Endodermal cell (in vitro differentiated cells): Measurements from ENCODE around the gene MIP. TPM values are rescaled to one million over a fixed set of nuclear protein-coding genes. Genes with fewer than 3 reads are reported as not detected.

Source experiments
- DNase-seq: peaks from one replicate; pipeline ENCODE4 v3.0.0-alpha.2; 2017
- H3K27ac ChIP-seq: 2 replicates; pipeline ENCODE4 v1.5.1; 2013; ENCODE audit warnings: mild to moderate bottlenecking, low read depth, low read length, moderate library complexity
- H3K27me3 ChIP-seq: 2 replicates; pipeline ENCODE4 v1.6.1; 2013; ENCODE audit warnings: mild to moderate bottlenecking, low read length, moderate library complexity; ENCODE audit not compliant: insufficient read depth, control insufficient read depth, poor library complexity, severe bottlenecking
- H3K36me3 ChIP-seq: 2 replicates; pipeline ENCODE4 v1.7.0; 2013; ENCODE audit warnings: mild to moderate bottlenecking, low read length, moderate library complexity; ENCODE audit not compliant: control insufficient read depth, insufficient read depth
- H3K4me1 ChIP-seq: one replicate; pipeline ENCODE4 v1.7.0; 2013; ENCODE audit warnings: low read length; ENCODE audit not compliant: control insufficient read depth, insufficient read depth
- H3K4me3 ChIP-seq: 2 replicates; pipeline ENCODE4 v1.5.1; 2013; ENCODE audit warnings: mild to moderate bottlenecking, low read length, moderate library complexity
- H3K9ac ChIP-seq: 2 replicates; pipeline ENCODE4 v1.6.1; 2013; ENCODE audit warnings: mild to moderate bottlenecking, low read length, moderate library complexity; ENCODE audit not compliant: poor library complexity, severe bottlenecking; ENCODE audit errors: extremely low read depth
- H3K9me3 ChIP-seq: 2 replicates; pipeline ENCODE4 v1.6.1; 2013; ENCODE audit warnings: mild to moderate bottlenecking, low read length, moderate library complexity; ENCODE audit not compliant: control insufficient read depth
- H3K27ac Mint-ChIP-seq: 2 replicates; pipeline ENCODE4 v1.8.0; 2020; ENCODE audit warnings: mixed read lengths
- H3K27me3 Mint-ChIP-seq: 2 replicates; pipeline ENCODE4 v1.8.0; 2021; ENCODE audit warnings: mild to moderate bottlenecking, mixed read lengths; ENCODE audit not compliant: insufficient read depth
- H3K36me3 Mint-ChIP-seq: 2 replicates; pipeline ENCODE4 v1.8.0; 2020; ENCODE audit warnings: low read depth, mixed read lengths
- H3K4me1 Mint-ChIP-seq: 2 replicates; pipeline ENCODE4 v1.8.0; 2020; ENCODE audit warnings: mixed read lengths
- H3K4me3 Mint-ChIP-seq: 2 replicates; pipeline ENCODE4 v1.8.0; 2020; ENCODE audit warnings: mild to moderate bottlenecking, moderate library complexity, mixed read lengths
- H3K9me3 Mint-ChIP-seq: 2 replicates; pipeline ENCODE4 v1.8.0; 2020; ENCODE audit warnings: mild to moderate bottlenecking, mixed read lengths
- WGBS, 2 experiments: methylation state at CpG; one replicate each; pipeline versions ENCODE4 v1.1.5 to v1.1.7; 2013; ENCODE audit warnings: missing lambda C conversion rate in 2 of 2, mixed read lengths in 1 of 2; ENCODE audit not compliant: insufficient coverage in 1 of 2, insufficient read length in 1 of 2; 5-methylcytosine and 5-hydroxymethylcytosine counted together
- total RNA-seq, 2 donors: library from RNA; stranded (reverse); fragmentation: NEBNext Ultra II Directional in 1 of 2; extraction: Animal tissue kit (Norgen Biotek cat#: 25700) in 1 of 2; gene quantifications; 2 replicates in 1 of 2; 3 replicates in 1 of 2; pipeline ENCODE4 v1.2.1, GENCODE V29; 2021
- TF ChIP-seq, protein P1 (sequence below): fragments of 200-600 bp; sonication (generic); conservative IDR thresholded peaks from 2 replicates; pipeline ENCODE4 v1.5.0; 2021; ENCODE audit warnings: antibody characterized with exemption, mild to moderate bottlenecking

The MIP gene
- total RNA-seq, 2 donors from 2014 or later = not detected

DNA sequence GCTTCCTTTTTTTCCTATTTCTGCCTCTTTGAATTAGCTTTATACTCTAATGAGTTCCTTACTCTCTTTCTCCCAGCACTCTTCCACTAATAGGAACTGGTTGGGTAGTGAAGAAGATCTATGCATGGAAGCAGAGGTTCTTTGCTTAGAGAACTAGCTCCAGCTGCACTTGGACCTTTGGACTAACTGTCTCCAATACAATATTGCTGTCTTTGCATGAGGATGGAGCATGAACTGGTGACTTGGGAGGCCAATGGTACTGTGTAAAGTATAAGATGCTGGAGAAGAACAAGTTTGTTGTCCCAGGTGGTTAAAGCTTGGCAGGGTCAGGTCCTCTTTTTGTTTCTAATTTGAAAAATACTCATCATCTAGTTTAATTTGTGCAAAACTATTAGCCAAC is 35.9 kb upstream of the MIP start:
- H3K27me3 Mint-ChIP-seq = peaks cover 70% of the 10 kb centered on the region

DNA sequence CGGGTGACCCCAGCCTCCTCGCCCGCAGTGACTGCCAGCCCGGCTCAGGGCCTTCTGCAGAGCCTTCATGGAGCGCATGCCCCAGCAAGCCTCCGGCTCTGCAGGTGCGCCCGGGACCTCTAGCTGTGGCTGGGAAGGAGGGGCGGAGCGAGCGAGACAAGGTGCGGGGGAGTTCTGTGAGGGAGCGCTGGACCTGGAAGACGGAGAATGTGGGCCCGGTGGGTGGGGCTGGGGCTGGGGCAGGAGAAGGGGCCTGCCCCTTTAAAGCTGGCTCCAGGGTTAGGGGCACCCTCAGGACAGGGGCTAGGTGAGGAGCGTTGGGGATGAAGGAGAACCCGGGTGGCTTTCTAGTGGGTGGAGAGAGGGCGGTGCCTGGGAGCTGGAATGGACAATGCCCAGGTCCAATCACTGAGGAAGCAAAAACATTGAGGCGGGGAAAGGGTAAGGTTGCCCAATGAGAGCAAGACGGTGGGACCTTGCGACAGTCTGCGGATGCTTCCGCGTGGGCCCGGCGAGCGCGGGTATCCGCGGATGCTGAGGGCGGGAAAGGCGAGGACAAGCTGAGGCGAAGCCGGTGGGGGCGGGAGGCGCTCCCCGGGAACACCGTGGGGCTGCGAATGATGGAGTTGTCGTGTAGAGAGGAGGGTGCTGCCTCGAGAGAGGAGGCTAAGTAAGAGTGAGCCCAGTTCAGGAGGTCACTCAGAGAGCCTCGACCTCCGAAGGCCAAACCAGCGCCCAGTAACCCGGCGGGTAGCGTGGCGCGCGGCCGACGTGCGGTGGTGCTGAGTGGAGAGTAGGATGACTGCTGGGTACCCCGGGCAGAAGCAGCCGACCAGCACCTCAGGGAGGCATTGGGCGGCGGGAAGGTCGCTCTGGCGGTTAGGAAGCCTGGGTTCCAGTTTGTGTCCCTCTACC is 33.8 kb upstream of the MIP start, which contains the start of gene GLS2:
Gene GLS2 (minus strand): TSS at position 121 of the 915 bp plus-strand sequence. CDS start 43 bp downstream, at position 78.
- Histone ChIP-seq H3K27ac (no peak within 1 kb of the TSS), H3K4me1 (no peaks in the 10 kb centered on the region), H3K27me3 (peaks cover 66% of the 10 kb centered on the region), H3K36me3 (no peaks in the 10 kb centered on the region), H3K9me3 (peaks cover 10% of the 10 kb centered on the region), H3K9ac (no peak within 1 kb of the TSS), H3K4me3 (peak within 1 kb of the TSS; percentile 78)
- peaks cover 15% of the 10 kb centered on the region for H3K9me3 Mint-ChIP-seq
- DNase-seq = peak; percentile 96
- no peaks in the 10 kb centered on the region for H3K4me1 Mint-ChIP-seq
- TF ChIP-seq, protein P1, sequence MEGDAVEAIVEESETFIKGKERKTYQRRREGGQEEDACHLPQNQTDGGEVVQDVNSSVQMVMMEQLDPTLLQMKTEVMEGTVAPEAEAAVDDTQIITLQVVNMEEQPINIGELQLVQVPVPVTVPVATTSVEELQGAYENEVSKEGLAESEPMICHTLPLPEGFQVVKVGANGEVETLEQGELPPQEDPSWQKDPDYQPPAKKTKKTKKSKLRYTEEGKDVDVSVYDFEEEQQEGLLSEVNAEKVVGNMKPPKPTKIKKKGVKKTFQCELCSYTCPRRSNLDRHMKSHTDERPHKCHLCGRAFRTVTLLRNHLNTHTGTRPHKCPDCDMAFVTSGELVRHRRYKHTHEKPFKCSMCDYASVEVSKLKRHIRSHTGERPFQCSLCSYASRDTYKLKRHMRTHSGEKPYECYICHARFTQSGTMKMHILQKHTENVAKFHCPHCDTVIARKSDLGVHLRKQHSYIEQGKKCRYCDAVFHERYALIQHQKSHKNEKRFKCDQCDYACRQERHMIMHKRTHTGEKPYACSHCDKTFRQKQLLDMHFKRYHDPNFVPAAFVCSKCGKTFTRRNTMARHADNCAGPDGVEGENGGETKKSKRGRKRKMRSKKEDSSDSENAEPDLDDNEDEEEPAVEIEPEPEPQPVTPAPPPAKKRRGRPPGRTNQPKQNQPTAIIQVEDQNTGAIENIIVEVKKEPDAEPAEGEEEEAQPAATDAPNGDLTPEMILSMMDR = no peak
- no peaks in the 10 kb centered on the region for H3K36me3 Mint-ChIP-seq
- peaks cover 70% of the 10 kb centered on the region for H3K27me3 Mint-ChIP-seq
- peak within 1 kb of the TSS; percentile 6 for H3K27ac Mint-ChIP-seq
- H3K4me3 Mint-ChIP-seq = peak within 1 kb of the TSS; percentile 65
- WGBS, 2 experiments = 26 to 38% methylated on average over 34 to 59 of the region's 59 CpGs

More for the DNA sequence above, 35.9 kb upstream of the MIP start:
- Histone ChIP-seq H3K9me3 (peaks cover 17% of the 10 kb centered on the region), H3K27me3 (peaks cover 64% of the 10 kb centered on the region), H3K9ac (no peak overlapping the region), H3K4me3 (no peak overlapping the region), H3K4me1 (no peaks in the 10 kb centered on the region), H3K27ac (no peak overlapping the region), H3K36me3 (no peaks in the 10 kb centered on the region)
- TF ChIP-seq, protein P1 = no peak
- Mint-ChIP-seq H3K36me3 (no peaks in the 10 kb centered on the region), H3K27ac (no peak overlapping the region), H3K9me3 (peaks cover 27% of the 10 kb centered on the region), H3K4me1 (no peaks in the 10 kb centered on the region), H3K4me3 (no peak overlapping the region)
- no peak for DNase-seq

DNA sequence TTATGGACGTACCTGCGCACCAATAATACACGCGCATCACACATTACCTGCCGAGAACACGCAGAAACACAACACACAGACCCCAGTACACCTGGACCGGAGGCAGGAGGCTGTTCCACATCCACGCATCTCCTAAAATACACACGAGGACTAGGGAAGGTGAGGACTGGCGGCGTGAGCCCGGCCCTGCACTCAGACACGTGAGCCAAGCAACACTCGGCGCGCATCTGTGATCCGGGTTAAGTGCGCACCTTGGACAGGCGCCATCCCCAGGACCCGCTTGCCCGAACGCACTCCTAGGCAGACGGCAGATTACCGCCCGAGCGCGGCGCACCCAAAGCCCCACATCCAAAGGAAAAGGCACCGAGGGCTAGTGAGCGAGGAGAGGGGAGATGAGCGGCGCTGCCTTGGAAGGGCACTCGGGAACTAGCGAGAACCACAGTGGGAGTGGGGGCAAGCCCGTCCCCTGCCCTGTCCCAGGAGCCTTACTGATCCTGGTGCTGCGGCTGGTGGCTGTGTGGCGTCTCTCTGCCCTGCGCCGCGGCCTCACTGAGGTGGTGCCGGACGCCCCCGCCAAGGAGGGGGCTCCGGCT is 33.1 kb upstream of the MIP start:
- Histone ChIP-seq H3K36me3 (no peaks in the 10 kb centered on the region), H3K4me1 (no peaks in the 10 kb centered on the region), H3K9me3 (peaks cover 7% of the 10 kb centered on the region), H3K27me3 (peaks cover 66% of the 10 kb centered on the region), H3K27ac (no peak overlapping the region), H3K9ac (no peak overlapping the region), H3K4me3 (peak overlapping the region; percentile 78)
- H3K4me1 Mint-ChIP-seq = no peaks in the 10 kb centered on the region
- H3K9me3 Mint-ChIP-seq = peaks cover 12% of the 10 kb centered on the region
- H3K4me3 Mint-ChIP-seq = peak overlapping the region; percentile 65
- no peaks in the 10 kb centered on the region for H3K36me3 Mint-ChIP-seq
- peak; percentile 90 for DNase-seq
- peak overlapping the region; percentile 6 for H3K27ac Mint-ChIP-seq
- TF ChIP-seq, protein P1 = no peak
- 7 to 10% methylated on average over 25 to 44 of the region's 44 CpGs for WGBS, 2 experiments
- H3K27me3 Mint-ChIP-seq = peaks cover 68% of the 10 kb centered on the region
